Mucosa of descending colon (tissue), 3 donors: ENCODE data around the gene CDK3. TPM values are rescaled to one million over a fixed set of nuclear protein-coding genes. Genes with fewer than 3 reads are reported as not detected.
A peak's percentile ranks its signal among the peaks of the same experiment; 100 is the strongest.

Experiments used
- ATAC-seq: fragments of 200-7000 bp; cut with Tn5 transposase; one replicate; pipeline ENCODE4 v1.9.1; 2020; ENCODE audit warnings: mild to moderate bottlenecking, moderate library complexity
- DNase-seq, 3 donors: peaks; one replicate each; pipeline ENCODE4 v3.0.0-alpha.2; 2020
- H3K36me3 ChIP-seq: fragments of 200-600 bp; one replicate; pipeline ENCODE4 v1.8.0; 2021; ENCODE audit warnings: low read depth, mild to moderate bottlenecking
- H3K4me1 ChIP-seq: fragments of 200-600 bp; one replicate; pipeline ENCODE4 v1.8.0; 2021; ENCODE audit warnings: low read depth, mild to moderate bottlenecking
- H3K4me3 ChIP-seq: fragments of 200-600 bp; one replicate; pipeline ENCODE4 v1.8.0; 2021; ENCODE audit warnings: mild to moderate bottlenecking
- H3K9me3 ChIP-seq: fragments of 200-600 bp; one replicate; pipeline ENCODE4 v1.8.0; 2021; ENCODE audit warnings: mild to moderate bottlenecking
- CTCF ChIP-seq: fragments of 200-600 bp; IDR thresholded peaks from one replicate; pipeline ENCODE4 v1.8.0; 2022; ENCODE audit warnings: antibody characterized with exemption, mild to moderate bottlenecking
- intact Hi-C, 2 donors: fragments of 100-400 bp; cut with DNase I in 1 of 2; cut with micrococcal nuclease in 1 of 2; formaldehyde crosslinking; loops; one replicate each; pipeline versions ENCODE4 v1.11.0 to v1.11.1; 2022; cut with DNase I, micrococcal nuclease
- total RNA-seq, 3 donors: library from RNA; stranded (reverse); fragmentation: NEBNext Ultra II Directional in 2 of 3; extraction: Animal tissue kit (Norgen Biotek cat#: 25700) in 2 of 3; gene quantifications; one replicate each; pipeline versions ENCODE4 v1.2.1 to v1.2.4, GENCODE V29; 2021 to 2023
- donor health status: DM: no; HTN: no; CAD: no; lungs with moderate emphysema.
- donor health status: DM: no; HTN: no; CAD: no.
- donor health status: DM: no; HTN: yes; CAD: no.

CDK3 gene
- total RNA-seq, 3 donors from 2014 or later, result 7.9 to 16.8 (median 12.5) TPM

GRCh38 chr17:75979705-75980187, 20.9 kb upstream of the CDK3 start:
- intact Hi-C loops, result no loop called here
- TF ChIP-seq CTCF, result no peak
- Histone ChIP-seq H3K36me3 (no peaks in the 10 kb centered on the region), H3K9me3 (no peaks in the 10 kb centered on the region), H3K4me3 (peak overlapping the region; percentile 83), H3K4me1 (peaks cover 49% of the 10 kb centered on the region)
- DNase-seq (no peak), ATAC-seq (peak; percentile 26)

GRCh38 chr17:75980188-75981018, 20.3 kb upstream of the CDK3 start:
- no peak for DNase-seq
- H3K9me3 ChIP-seq, result no peaks in the 10 kb centered on the region
- ATAC-seq, result no peak
- H3K4me1 ChIP-seq, result peaks cover 46% of the 10 kb centered on the region
- H3K4me3 ChIP-seq, result no peak overlapping the region
- no peaks in the 10 kb centered on the region for H3K36me3 ChIP-seq
- intact Hi-C loops, result no loop called here
- TF ChIP-seq CTCF, result no peak

GRCh38 chr17:75981019-75981615, 19.5 kb upstream of the CDK3 start:
- ATAC-seq (no peak), DNase-seq (no peak)
- H3K4me3 ChIP-seq, result no peak overlapping the region
- peaks cover 44% of the 10 kb centered on the region for H3K4me1 ChIP-seq
- H3K36me3 ChIP-seq, result no peaks in the 10 kb centered on the region
- TF ChIP-seq CTCF, result no peak
- no peaks in the 10 kb centered on the region for H3K9me3 ChIP-seq
- intact Hi-C loops, result no loop called here

GRCh38 chr17:75983501-75984181, 17.0 kb upstream of the CDK3 start:
- Histone ChIP-seq H3K9me3 (no peaks in the 10 kb centered on the region), H3K4me3 (no peak overlapping the region), H3K36me3 (no peaks in the 10 kb centered on the region), H3K4me1 (peaks cover 22% of the 10 kb centered on the region)
- ATAC-seq, result no peak
- no peak for TF ChIP-seq CTCF
- intact Hi-C loops, result no loop called here
- DNase-seq, result peak in 1 of 3 donors; percentile 44

GRCh38 chr17:75985986-75986385, 14.7 kb upstream of the CDK3 start:
- intact Hi-C loops, result no loop called here
- no peak for TF ChIP-seq CTCF
- H3K4me3 ChIP-seq, result no peak overlapping the region
- peaks cover 11% of the 10 kb centered on the region for H3K4me1 ChIP-seq
- no peak for ATAC-seq
- no peaks in the 10 kb centered on the region for H3K9me3 ChIP-seq
- H3K36me3 ChIP-seq, result no peaks in the 10 kb centered on the region
- DNase-seq, result no peak
